Measurements from ENCODE around the gene DDX54.

- TF ChIP-seq CTCF (IDR thresholded peaks at IDR 0.05) (no peak), EZH2 (IDR thresholded peaks at IDR 0.05) (no peak), EZH2phosphoT487 (IDR thresholded peaks at IDR 0.05) (no peak)
Measured at GRCh38 chr12:113127791-113128199, 57.5 kb downstream of the DDX54 start.
